Fibroblast of lung (primary cell): Measurements from ENCODE around the gene ERAP2. TPM values are rescaled to one million over a fixed set of nuclear protein-coding genes. Genes with fewer than 3 reads are reported as not detected.

Source experiments
- DNase-seq, 2 donors: peaks; one replicate each; pipeline versions ENCODE4 v3.0.0 to v3.0.0-alpha.2; 2010; ENCODE audit warnings: low read depth in 2 of 2
- H2AFZ ChIP-seq: 2 replicates; pipeline ENCODE4 v1.5.1; 2012; ENCODE audit warnings: low read length, control low read depth, inconsistent platforms
- H3K27ac ChIP-seq: 2 replicates; pipeline ENCODE4 v1.5.1; 2011; ENCODE audit warnings: low read length, control low read depth; ENCODE audit not compliant: insufficient read depth
- H3K27me3 ChIP-seq: 2 replicates; pipeline ENCODE4 v1.5.1; 2011; ENCODE audit warnings: mild to moderate bottlenecking, low read length; ENCODE audit not compliant: control insufficient read depth, insufficient read depth
- H3K36me3 ChIP-seq: 2 replicates; pipeline ENCODE4 v1.5.1; 2011; ENCODE audit warnings: low read length; ENCODE audit not compliant: control insufficient read depth, insufficient read depth
- H3K4me1 ChIP-seq: 2 replicates; pipeline ENCODE4 v1.5.1; 2011; ENCODE audit warnings: low read length; ENCODE audit not compliant: control insufficient read depth, insufficient read depth; ENCODE audit errors: extremely low read depth
- H3K4me2 ChIP-seq: 2 replicates; pipeline ENCODE4 v1.5.1; 2011; ENCODE audit warnings: low read length, control low read depth; ENCODE audit not compliant: insufficient read depth; ENCODE audit errors: extremely low read depth
- H3K4me3 ChIP-seq, 4 experiments: fragments of 200-600 bp in 1 of 4; sonication (generic) in 1 of 4; replicated peaks in 1 of 4; 2 replicates each; pipeline ENCODE4 v1.5.1; 2011 to 2016; ENCODE audit warnings: low read length in 4 of 4, low read depth in 3 of 4, mild to moderate bottlenecking in 3 of 4, control low read depth in 2 of 4, inconsistent platforms in 1 of 4, mixed read lengths in 1 of 4; ENCODE audit not compliant: insufficient read depth in 1 of 4; ENCODE audit errors: control extremely low read depth in 1 of 4
- H3K79me2 ChIP-seq: 2 replicates; pipeline ENCODE4 v1.5.1; 2012; ENCODE audit warnings: mild to moderate bottlenecking, low read length, inconsistent platforms; ENCODE audit not compliant: control insufficient read depth, insufficient read depth
- H3K9ac ChIP-seq: 2 replicates; pipeline ENCODE4 v1.5.1; 2011; ENCODE audit warnings: mild to moderate bottlenecking, low read length, control low read depth; ENCODE audit not compliant: insufficient read depth
- H3K9me3 ChIP-seq: 2 replicates; pipeline ENCODE4 v1.5.1; 2012; ENCODE audit warnings: low read depth, low read length; ENCODE audit not compliant: control insufficient read depth, insufficient read depth
- H4K20me1 ChIP-seq: 2 replicates; pipeline ENCODE4 v1.5.1; 2011; ENCODE audit warnings: low read length; ENCODE audit not compliant: control insufficient read depth, insufficient read depth; ENCODE audit errors: extremely low read depth
- CTCF ChIP-seq, 2 donors: IDR thresholded peaks in 1 of 2; conservative IDR thresholded peaks in 1 of 2; 1 replicate in 1 of 2; 2 replicates in 1 of 2; pipeline ENCODE4 v1.5.1; 2011 to 2012; ENCODE audit warnings: low read length in 2 of 2, control low read depth in 1 of 2, inconsistent platforms in 1 of 2, low read depth in 1 of 2, mild to moderate bottlenecking in 1 of 2
- EZH2 ChIP-seq: IDR thresholded peaks from 2 replicates; pipeline ENCODE4 v1.5.1; 2012; ENCODE audit warnings: low read length, control low read depth, mild to moderate bottlenecking; ENCODE audit errors: missing control alignments
- polyA plus RNA-seq, 2 donors: library from polyadenylated mRNA; depleted of rRNA in 1 of 2; stranded (reverse) in 1 of 2; unstranded in 1 of 2; fragments of >200 nt; gene quantifications; 2 replicates each; pipeline ENCODE4 v1.2.1, GENCODE V29; 2011 to 2012; ENCODE audit warnings: missing spikeins in 1 of 2
- total RNA-seq: library from RNA; depleted of rRNA; stranded (reverse); fragments of >200 nt; gene quantifications from 2 replicates; pipeline ENCODE4 v1.2.1, GENCODE V29; 2014

The ERAP2 gene
- total and polyA plus RNA-seq, 2 donors (not counting 1 experiment from before 2014, with no cell fraction given): 70.9 to 180 TPM

- Histone ChIP-seq H4K20me1 (no peaks in the 10 kb centered on the region), H3K4me3 (peak overlapping the region; percentile 65 to 93 (median 74)), H3K4me1 (peaks cover 7% of the 10 kb centered on the region), H3K9ac (peak overlapping the region; percentile 73), H3K4me2 (peak overlapping the region; percentile 89), H2AFZ (peak overlapping the region; percentile 2), H3K27ac (peak overlapping the region; percentile 79), H3K9me3 (no peaks in the 10 kb centered on the region), H3K79me2 (peaks cover 37% of the 10 kb centered on the region), H3K27me3 (no peaks in the 10 kb centered on the region), H3K36me3 (no peaks in the 10 kb centered on the region)
- no peak for TF ChIP-seq CTCF (conservative IDR thresholded peaks at IDR 0.05 in 1 of 2, IDR thresholded peaks at IDR 0.05 in 1 of 2; ENCODE audit: low read depth in 1 of 2, low read length in 2 of 2)
- TF ChIP-seq EZH2: no peak
- DNase-seq: peak; percentile 28 to 29
Measured at GRCh38 chr5:96936431-96937320, 60.4 kb downstream of the ERAP2 start.

GRCh38 chr5:96940586-96940985, 64.3 kb downstream of the ERAP2 start:
- no peaks in the 10 kb centered on the region for H3K36me3 ChIP-seq
- peaks cover 6% of the 10 kb centered on the region for H3K4me1 ChIP-seq
- H3K79me2 ChIP-seq: peaks cover 40% of the 10 kb centered on the region
- no peak overlapping the region for H3K4me2 ChIP-seq
- no peak overlapping the region for H3K27ac ChIP-seq
- H4K20me1 ChIP-seq: no peaks in the 10 kb centered on the region
- TF ChIP-seq EZH2 (no peak), CTCF (conservative IDR thresholded peaks at IDR 0.05 in 1 of 2, IDR thresholded peaks at IDR 0.05 in 1 of 2; ENCODE audit: low read depth in 1 of 2, low read length in 2 of 2) (no peak)
- H2AFZ ChIP-seq: no peak overlapping the region
- H3K4me3 ChIP-seq: no peak overlapping the region
- peak; percentile 28 to 52 for DNase-seq
- H3K27me3 ChIP-seq: no peaks in the 10 kb centered on the region
- H3K9me3 ChIP-seq: no peaks in the 10 kb centered on the region
- H3K9ac ChIP-seq: no peak overlapping the region

GRCh38 chr5:96941140-96941539, 64.8 kb downstream of the ERAP2 start:
- Histone ChIP-seq H3K27ac (no peak overlapping the region), H3K9ac (no peak overlapping the region), H3K9me3 (no peaks in the 10 kb centered on the region), H3K4me1 (peaks cover 6% of the 10 kb centered on the region), H3K79me2 (peaks cover 40% of the 10 kb centered on the region), H3K4me2 (no peak overlapping the region), H3K4me3 (no peak overlapping the region), H2AFZ (no peak overlapping the region), H4K20me1 (no peaks in the 10 kb centered on the region), H3K36me3 (no peaks in the 10 kb centered on the region), H3K27me3 (no peaks in the 10 kb centered on the region)
- no peak for TF ChIP-seq EZH2
- DNase-seq: no peak
